BJ (cell line): ENCODE results near the gene RERE. TPM values are rescaled to one million over a fixed set of nuclear protein-coding genes. Genes with fewer than 3 reads are reported as not detected.

ENCODE experiments used
- CTCF ChIA-PET: fragments of 350-600 bp; formaldehyde crosslinking; extraction: SDS; loops from one replicate; lab custom pipeline; 2021; ENCODE audit warnings: antibody characterized with exemption, inconsistent platforms; lab: Yijun Ruan, JAX
- POLR2A ChIA-PET: fragments of 300-600 bp; sonication (Branson Sonifier 250); formaldehyde crosslinking; extraction: SDS; loops from one replicate; lab custom pipeline; 2021; ENCODE audit warnings: antibody characterized with exemption; lab: Charles Lee
- DNase-seq: peaks from one replicate; pipeline ENCODE4 v3.0.0-alpha.2; 2011; ENCODE audit warnings: low read depth
- H3K27me3 ChIP-seq: 2 replicates; pipeline ENCODE4 v1.6.0; 2011; ENCODE audit warnings: low read length; ENCODE audit not compliant: control insufficient read depth, insufficient read depth
- H3K36me3 ChIP-seq: 2 replicates; pipeline ENCODE4 v1.5.1; 2011; ENCODE audit warnings: low read length; ENCODE audit not compliant: control insufficient read depth, insufficient read depth
- H3K4me3 ChIP-seq: 2 replicates; pipeline ENCODE4 v1.5.1; 2011; ENCODE audit warnings: low read depth, mild to moderate bottlenecking, control low read depth, low read length
- CTCF ChIP-seq: IDR thresholded peaks from 2 replicates; pipeline ENCODE4 v1.5.1; 2011; ENCODE audit warnings: low read depth, mild to moderate bottlenecking, control low read depth, inconsistent platforms, low read length, moderate library complexity; ENCODE audit not compliant: insufficient read depth
- polyA plus RNA-seq: library from polyadenylated mRNA; depleted of rRNA; stranded (reverse); fragments of >200 nt; gene quantifications from 2 replicates; pipeline ENCODE4 v1.2.3, GENCODE V29; 2011

The RERE gene
- polyA plus RNA-seq, 1 experiment: 3.8 TPM

- CTCF ChIA-PET: no interaction called here
- POLR2A ChIA-PET: interaction anchor here (0.6 kb wide), 1 partner anchor 38 kb away, joined by 5 read pairs; no protein-coding TSS in a partner anchor
Observed at GRCh38 chr1:8813991-8814390, 3.4 kb downstream of the RERE start.

GRCh38 chr1:8813016-8813763 is 4.2 kb downstream of the RERE start:
- DNase-seq: no peak
- no peaks in the 10 kb centered on the region for H3K27me3 ChIP-seq
- TF ChIP-seq CTCF: no peak
- no peaks in the 10 kb centered on the region for H3K36me3 ChIP-seq
- H3K4me3 ChIP-seq: no peak overlapping the region
- ChIA-PET CTCF (interaction anchor here (0.6 to 1.1 kb wide), 4 partner anchors 9 to 190 kb away, joined by 3 to 5 read pairs (median 3); no protein-coding TSS in a partner anchor), POLR2A (interaction anchor here (0.6 kb wide), 1 partner anchor 37 kb away, joined by 5 read pairs; no protein-coding TSS in a partner anchor)

More at GRCh38 chr1:8813991-8814390, 3.4 kb downstream of the RERE start:
- DNase-seq: no peak
- Histone ChIP-seq H3K27me3 (no peaks in the 10 kb centered on the region), H3K36me3 (no peaks in the 10 kb centered on the region), H3K4me3 (no peak overlapping the region)
- no peak for TF ChIP-seq CTCF

GRCh38 chr1:8812081-8812480 is 5.4 kb downstream of the RERE start:
- DNase-seq: no peak
- no peak for TF ChIP-seq CTCF
- Histone ChIP-seq H3K4me3 (no peak overlapping the region), H3K36me3 (no peaks in the 10 kb centered on the region), H3K27me3 (no peaks in the 10 kb centered on the region)
- POLR2A ChIA-PET: interaction anchor here (0.6 kb wide), 1 partner anchor 12 kb away, joined by 7 read pairs; no protein-coding TSS in a partner anchor
- CTCF ChIA-PET: no interaction called here

GRCh38 chr1:8810987-8811386 is 6.5 kb downstream of the RERE start:
- ChIA-PET CTCF (interaction anchor here (0.5 to 1.0 kb wide), 3 partner anchors 14 to 196 kb away, joined by 3 read pairs; no protein-coding TSS in a partner anchor), POLR2A (no interaction called here)
- Histone ChIP-seq H3K36me3 (no peaks in the 10 kb centered on the region), H3K4me3 (no peak overlapping the region), H3K27me3 (no peaks in the 10 kb centered on the region)
- no peak for DNase-seq
- no peak for TF ChIP-seq CTCF

GRCh38 chr1:8809342-8809736 is 8.1 kb downstream of the RERE start:
- ChIA-PET CTCF (no interaction called here), POLR2A (no interaction called here)
- Histone ChIP-seq H3K27me3 (no peaks in the 10 kb centered on the region), H3K36me3 (no peaks in the 10 kb centered on the region), H3K4me3 (no peak overlapping the region)
- DNase-seq: no peak
- no peak for TF ChIP-seq CTCF
